Measurements from ENCODE around the gene MACF1.
"Not testable (repeated sequence)": the region's sequence is repeated elsewhere in the genome, so short reads cannot be mapped to it uniquely, and the experiment has no call there.

MACF1 gene

GRCh38 chr1:39474810-39475209 is 270.3 kb downstream of the MACF1 start:
- DNase-seq: no peak

- DNase-seq: not testable (repeated sequence)
These were observed 271.1 kb downstream of the MACF1 start for GRCh38 chr1:39475551-39475950.

- no peak for DNase-seq
These were observed 273.8 kb downstream of the MACF1 start for GRCh38 chr1:39478126-39478915.

GRCh38 chr1:39481289-39481688 is 276.8 kb downstream of the MACF1 start:
- DNase-seq: no peak

- no peak for DNase-seq
These were observed 278.8 kb downstream of the MACF1 start for GRCh38 chr1:39483276-39483675.

- DNase-seq: no peak
These were observed 280.1 kb downstream of the MACF1 start for GRCh38 chr1:39484564-39484963.

- no peak for DNase-seq
These were observed 280.7 kb downstream of the MACF1 start for GRCh38 chr1:39485046-39485803.

GRCh38 chr1:39488012-39488545 is 283.6 kb downstream of the MACF1 start:
- DNase-seq: no peak

GRCh38 chr1:39488793-39489566 is 284.5 kb downstream of the MACF1 start:
- no peak for DNase-seq

- DNase-seq: no peak
These were observed 285.2 kb downstream of the MACF1 start for GRCh38 chr1:39489567-39490239.

- DNase-seq: no peak
These were observed 286.2 kb downstream of the MACF1 start for GRCh38 chr1:39490596-39491145.

GRCh38 chr1:39491146-39491921 is 286.8 kb downstream of the MACF1 start, which contains the start of gene BMP8A:
TSS of gene BMP8A (plus strand) at chr1:39491636. CDS start at chr1:39491992, 356 bp downstream.
- no peak for DNase-seq

GRCh38 chr1:39492118-39493042 is 287.9 kb downstream of the MACF1 start:
- not testable (repeated sequence) for DNase-seq

GRCh38 chr1:39493043-39493810 is 288.7 kb downstream of the MACF1 start:
- DNase-seq: not testable (repeated sequence)

- DNase-seq: no peak
These were observed 290.3 kb downstream of the MACF1 start for GRCh38 chr1:39494671-39495410.

- DNase-seq: not testable (repeated sequence)
These were observed 292.0 kb downstream of the MACF1 start for GRCh38 chr1:39496520-39496919.

- DNase-seq: no peak
These were observed 293.1 kb downstream of the MACF1 start for GRCh38 chr1:39497585-39497984.

- not testable (repeated sequence) for DNase-seq
These were observed 293.7 kb downstream of the MACF1 start for GRCh38 chr1:39498096-39498710.
